ENCODE results near the gene TSHR.

DNA sequence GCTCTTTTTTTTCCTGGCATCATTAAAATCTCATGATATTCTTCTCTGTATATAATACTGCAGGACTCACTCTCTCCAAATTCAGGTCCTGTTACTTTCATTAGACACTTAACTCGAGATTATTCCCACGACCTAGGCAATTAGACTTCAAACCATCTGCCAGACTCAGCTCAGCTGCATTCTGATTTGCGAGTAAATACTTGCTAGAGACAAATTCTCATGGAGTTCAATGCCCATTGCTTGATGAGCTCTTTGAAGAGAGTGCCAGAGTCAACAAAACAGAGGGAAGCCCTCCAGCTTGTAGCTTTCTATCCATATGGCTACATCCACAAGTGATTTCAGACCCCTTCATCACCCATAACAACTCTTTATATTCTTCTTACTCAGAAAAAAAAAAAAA, 177.0 kb downstream of the TSHR start:
- TF ChIP-seq, protein P1, sequence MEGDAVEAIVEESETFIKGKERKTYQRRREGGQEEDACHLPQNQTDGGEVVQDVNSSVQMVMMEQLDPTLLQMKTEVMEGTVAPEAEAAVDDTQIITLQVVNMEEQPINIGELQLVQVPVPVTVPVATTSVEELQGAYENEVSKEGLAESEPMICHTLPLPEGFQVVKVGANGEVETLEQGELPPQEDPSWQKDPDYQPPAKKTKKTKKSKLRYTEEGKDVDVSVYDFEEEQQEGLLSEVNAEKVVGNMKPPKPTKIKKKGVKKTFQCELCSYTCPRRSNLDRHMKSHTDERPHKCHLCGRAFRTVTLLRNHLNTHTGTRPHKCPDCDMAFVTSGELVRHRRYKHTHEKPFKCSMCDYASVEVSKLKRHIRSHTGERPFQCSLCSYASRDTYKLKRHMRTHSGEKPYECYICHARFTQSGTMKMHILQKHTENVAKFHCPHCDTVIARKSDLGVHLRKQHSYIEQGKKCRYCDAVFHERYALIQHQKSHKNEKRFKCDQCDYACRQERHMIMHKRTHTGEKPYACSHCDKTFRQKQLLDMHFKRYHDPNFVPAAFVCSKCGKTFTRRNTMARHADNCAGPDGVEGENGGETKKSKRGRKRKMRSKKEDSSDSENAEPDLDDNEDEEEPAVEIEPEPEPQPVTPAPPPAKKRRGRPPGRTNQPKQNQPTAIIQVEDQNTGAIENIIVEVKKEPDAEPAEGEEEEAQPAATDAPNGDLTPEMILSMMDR (conservative IDR thresholded peaks at IDR 0.05; ENCODE audit: low read depth in 2 of 2), result no peak
- no peak for TF ChIP-seq EZH2 (IDR thresholded peaks at IDR 0.05; ENCODE audit: low read depth, unreplicated experiment)
- TF ChIP-seq, protein P2, sequence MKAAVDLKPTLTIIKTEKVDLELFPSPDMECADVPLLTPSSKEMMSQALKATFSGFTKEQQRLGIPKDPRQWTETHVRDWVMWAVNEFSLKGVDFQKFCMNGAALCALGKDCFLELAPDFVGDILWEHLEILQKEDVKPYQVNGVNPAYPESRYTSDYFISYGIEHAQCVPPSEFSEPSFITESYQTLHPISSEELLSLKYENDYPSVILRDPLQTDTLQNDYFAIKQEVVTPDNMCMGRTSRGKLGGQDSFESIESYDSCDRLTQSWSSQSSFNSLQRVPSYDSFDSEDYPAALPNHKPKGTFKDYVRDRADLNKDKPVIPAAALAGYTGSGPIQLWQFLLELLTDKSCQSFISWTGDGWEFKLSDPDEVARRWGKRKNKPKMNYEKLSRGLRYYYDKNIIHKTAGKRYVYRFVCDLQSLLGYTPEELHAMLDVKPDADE (IDR thresholded peaks at IDR 0.05), result no peak
- no peak for TF ChIP-seq CREB1 (CRISPR knock-in tag; IDR thresholded peaks at IDR 0.05; ENCODE audit: low read depth)
- no peak for TF ChIP-seq POLR2AphosphoS5 (IDR thresholded peaks at IDR 0.05; ENCODE audit: low read depth)
- no peak for TF ChIP-seq ZNF114 (CRISPR knock-in tag; IDR thresholded peaks at IDR 0.05)
- TF ChIP-seq, protein P3, sequence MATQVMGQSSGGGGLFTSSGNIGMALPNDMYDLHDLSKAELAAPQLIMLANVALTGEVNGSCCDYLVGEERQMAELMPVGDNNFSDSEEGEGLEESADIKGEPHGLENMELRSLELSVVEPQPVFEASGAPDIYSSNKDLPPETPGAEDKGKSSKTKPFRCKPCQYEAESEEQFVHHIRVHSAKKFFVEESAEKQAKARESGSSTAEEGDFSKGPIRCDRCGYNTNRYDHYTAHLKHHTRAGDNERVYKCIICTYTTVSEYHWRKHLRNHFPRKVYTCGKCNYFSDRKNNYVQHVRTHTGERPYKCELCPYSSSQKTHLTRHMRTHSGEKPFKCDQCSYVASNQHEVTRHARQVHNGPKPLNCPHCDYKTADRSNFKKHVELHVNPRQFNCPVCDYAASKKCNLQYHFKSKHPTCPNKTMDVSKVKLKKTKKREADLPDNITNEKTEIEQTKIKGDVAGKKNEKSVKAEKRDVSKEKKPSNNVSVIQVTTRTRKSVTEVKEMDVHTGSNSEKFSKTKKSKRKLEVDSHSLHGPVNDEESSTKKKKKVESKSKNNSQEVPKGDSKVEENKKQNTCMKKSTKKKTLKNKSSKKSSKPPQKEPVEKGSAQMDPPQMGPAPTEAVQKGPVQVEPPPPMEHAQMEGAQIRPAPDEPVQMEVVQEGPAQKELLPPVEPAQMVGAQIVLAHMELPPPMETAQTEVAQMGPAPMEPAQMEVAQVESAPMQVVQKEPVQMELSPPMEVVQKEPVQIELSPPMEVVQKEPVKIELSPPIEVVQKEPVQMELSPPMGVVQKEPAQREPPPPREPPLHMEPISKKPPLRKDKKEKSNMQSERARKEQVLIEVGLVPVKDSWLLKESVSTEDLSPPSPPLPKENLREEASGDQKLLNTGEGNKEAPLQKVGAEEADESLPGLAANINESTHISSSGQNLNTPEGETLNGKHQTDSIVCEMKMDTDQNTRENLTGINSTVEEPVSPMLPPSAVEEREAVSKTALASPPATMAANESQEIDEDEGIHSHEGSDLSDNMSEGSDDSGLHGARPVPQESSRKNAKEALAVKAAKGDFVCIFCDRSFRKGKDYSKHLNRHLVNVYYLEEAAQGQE (IDR thresholded peaks at IDR 0.05; ENCODE audit: unreplicated experiment), result no peak
- no peak for TF ChIP-seq EZH2phosphoT487 (IDR thresholded peaks at IDR 0.05; ENCODE audit: unreplicated experiment)
- TF ChIP-seq JUNB (IDR thresholded peaks at IDR 0.05; ENCODE audit: unreplicated experiment), result no peak
- no peak for TF ChIP-seq ZNF331 (CRISPR knock-in tag; IDR thresholded peaks at IDR 0.05; ENCODE audit: low read depth)
